ENCODE results near the gene NRSN2.

DNA sequence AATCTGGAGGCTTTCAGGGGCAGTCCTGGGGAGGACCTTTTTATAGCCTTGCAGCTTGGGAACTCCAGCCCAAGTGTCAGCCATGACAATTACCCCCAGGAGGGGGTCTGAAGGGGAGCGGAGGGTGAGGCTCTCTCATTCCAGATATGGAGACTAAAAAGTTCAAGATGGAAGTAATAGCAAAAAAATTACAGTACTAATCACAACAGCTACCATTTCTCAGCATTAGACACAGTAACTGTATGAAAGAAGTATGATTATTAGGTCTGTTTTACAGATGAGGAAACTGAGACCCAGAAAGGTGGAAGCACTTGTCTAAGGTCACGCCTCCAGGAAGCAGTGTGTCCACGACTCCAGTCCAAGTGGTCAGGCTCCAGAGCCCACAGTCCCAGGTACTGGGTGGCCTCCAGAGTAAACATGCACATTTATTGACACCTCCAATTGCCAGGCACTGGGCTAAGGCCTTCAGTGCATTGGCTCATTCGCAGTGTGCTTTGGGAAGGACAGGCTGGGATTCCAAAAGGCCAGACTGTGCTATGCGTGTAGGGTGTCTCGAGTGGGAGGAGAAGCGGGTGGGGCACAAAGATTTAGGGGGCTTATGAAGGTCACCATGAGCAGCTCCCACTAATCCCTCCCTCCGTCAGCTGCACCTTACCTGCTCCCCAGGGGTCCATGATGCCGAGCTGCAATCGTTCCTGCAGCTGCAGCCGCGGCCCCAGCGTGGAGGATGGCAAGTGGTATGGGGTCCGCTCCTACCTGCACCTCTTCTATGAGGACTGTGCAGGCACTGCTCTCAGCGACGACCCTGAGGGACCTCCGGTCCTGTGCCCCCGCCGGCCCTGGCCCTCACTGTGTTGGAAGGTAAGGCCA, 2.3 kb downstream of the NRSN2 start:
- TF ChIP-seq RAD21 (IDR thresholded peaks at IDR 0.05; ENCODE audit: low read depth), result no peak
- no peak for TF ChIP-seq TEAD4 (IDR thresholded peaks at IDR 0.05)
- no peak for TF ChIP-seq FOXM1 (IDR thresholded peaks at IDR 0.05; ENCODE audit: borderline replicate concordance, low read depth)
- TF ChIP-seq, protein P1, sequence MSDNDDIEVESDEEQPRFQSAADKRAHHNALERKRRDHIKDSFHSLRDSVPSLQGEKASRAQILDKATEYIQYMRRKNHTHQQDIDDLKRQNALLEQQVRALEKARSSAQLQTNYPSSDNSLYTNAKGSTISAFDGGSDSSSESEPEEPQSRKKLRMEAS (IDR thresholded peaks at IDR 0.05), result no peak
- TF ChIP-seq, protein P2, sequence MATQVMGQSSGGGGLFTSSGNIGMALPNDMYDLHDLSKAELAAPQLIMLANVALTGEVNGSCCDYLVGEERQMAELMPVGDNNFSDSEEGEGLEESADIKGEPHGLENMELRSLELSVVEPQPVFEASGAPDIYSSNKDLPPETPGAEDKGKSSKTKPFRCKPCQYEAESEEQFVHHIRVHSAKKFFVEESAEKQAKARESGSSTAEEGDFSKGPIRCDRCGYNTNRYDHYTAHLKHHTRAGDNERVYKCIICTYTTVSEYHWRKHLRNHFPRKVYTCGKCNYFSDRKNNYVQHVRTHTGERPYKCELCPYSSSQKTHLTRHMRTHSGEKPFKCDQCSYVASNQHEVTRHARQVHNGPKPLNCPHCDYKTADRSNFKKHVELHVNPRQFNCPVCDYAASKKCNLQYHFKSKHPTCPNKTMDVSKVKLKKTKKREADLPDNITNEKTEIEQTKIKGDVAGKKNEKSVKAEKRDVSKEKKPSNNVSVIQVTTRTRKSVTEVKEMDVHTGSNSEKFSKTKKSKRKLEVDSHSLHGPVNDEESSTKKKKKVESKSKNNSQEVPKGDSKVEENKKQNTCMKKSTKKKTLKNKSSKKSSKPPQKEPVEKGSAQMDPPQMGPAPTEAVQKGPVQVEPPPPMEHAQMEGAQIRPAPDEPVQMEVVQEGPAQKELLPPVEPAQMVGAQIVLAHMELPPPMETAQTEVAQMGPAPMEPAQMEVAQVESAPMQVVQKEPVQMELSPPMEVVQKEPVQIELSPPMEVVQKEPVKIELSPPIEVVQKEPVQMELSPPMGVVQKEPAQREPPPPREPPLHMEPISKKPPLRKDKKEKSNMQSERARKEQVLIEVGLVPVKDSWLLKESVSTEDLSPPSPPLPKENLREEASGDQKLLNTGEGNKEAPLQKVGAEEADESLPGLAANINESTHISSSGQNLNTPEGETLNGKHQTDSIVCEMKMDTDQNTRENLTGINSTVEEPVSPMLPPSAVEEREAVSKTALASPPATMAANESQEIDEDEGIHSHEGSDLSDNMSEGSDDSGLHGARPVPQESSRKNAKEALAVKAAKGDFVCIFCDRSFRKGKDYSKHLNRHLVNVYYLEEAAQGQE (IDR thresholded peaks at IDR 0.05; ENCODE audit: low read depth), result no peak
- TF ChIP-seq TCF12 (IDR thresholded peaks at IDR 0.05; ENCODE audit: low read depth), result no peak
- TF ChIP-seq YY1 (IDR thresholded peaks at IDR 0.05; ENCODE audit: low read depth), result no peak
- TF ChIP-seq CEBPB (IDR thresholded peaks at IDR 0.05), result no peak
- no peak for TF ChIP-seq ZBTB7A (IDR thresholded peaks at IDR 0.05; ENCODE audit: low read depth)
- TF ChIP-seq EP300 (IDR thresholded peaks at IDR 0.05; ENCODE audit: borderline replicate concordance), result no peak
- TF ChIP-seq TAF1 (IDR thresholded peaks at IDR 0.05; ENCODE audit: low read depth), result no peak

Measured in Ishikawa (cell line).